GM12891 (cell line): ENCODE data around the gene NAXD.

Experiments used
- DNase-seq: peaks from one replicate; pipeline ENCODE4 v3.0.0; 2011; ENCODE audit warnings: low spot score; ENCODE audit not compliant: insufficient read length
- FAIRE-seq: peaks from 2 replicates; lab custom pipeline; 2011; peaks lifted over from hg19 to GRCh38; lab: Jason Lieb, UNC
- PAX5 ChIP-seq: IDR thresholded peaks from 2 replicates; pipeline ENCODE4 v1.6.1; 2011; ENCODE audit warnings: low read length, moderate library complexity, mild to moderate bottlenecking; ENCODE audit not compliant: insufficient read depth, severe bottlenecking
- POLR2A ChIP-seq: IDR thresholded peaks from 2 replicates; pipeline ENCODE4 v1.6.1; 2011; ENCODE audit warnings: low read depth, low read length, control low read depth
- POLR2AphosphoS5 ChIP-seq: IDR thresholded peaks from 2 replicates; pipeline ENCODE4 v1.6.1; 2011; ENCODE audit warnings: low read depth, low read length, control low read depth
- POU2F2 ChIP-seq: IDR thresholded peaks from 2 replicates; pipeline ENCODE4 v1.6.1; 2011; ENCODE audit warnings: low read depth, mild to moderate bottlenecking, control low read depth, low read length, moderate library complexity
- SPI1 ChIP-seq: IDR thresholded peaks from 2 replicates; pipeline ENCODE4 v1.6.1; 2011; ENCODE audit warnings: low read depth, low read length, control low read depth
- TAF1 ChIP-seq: IDR thresholded peaks from 2 replicates; pipeline ENCODE4 v1.6.1; 2011; ENCODE audit warnings: low read depth, low read length, control low read depth

NAXD gene

GRCh38 chr13:110636053-110636475 lies 20.7 kb downstream of the NAXD start:
- no peak for FAIRE-seq
- DNase-seq = no peak
- no peak for TF ChIP-seq POU2F2
- TF ChIP-seq POLR2AphosphoS5 = peak; percentile 50; the same call in 1 of the 2 replicates
- 0 out of 2 replicates have a peak, but pooled peaks have one; percentile 30 for TF ChIP-seq POLR2A
- TF ChIP-seq PAX5 = no peak

GRCh38 chr13:110636701-110637201 lies 21.4 kb downstream of the NAXD start:
- FAIRE-seq = no peak
- TF ChIP-seq POLR2A = 0 out of 2 replicates have a peak, but pooled peaks have one; percentile 22
- TF ChIP-seq SPI1 = no peak

GRCh38 chr13:110637275-110637674 lies 21.9 kb downstream of the NAXD start:
- no peak for TF ChIP-seq POLR2AphosphoS5
- no peak for TF ChIP-seq POU2F2
- TF ChIP-seq PAX5 = no peak
- TF ChIP-seq SPI1 = no peak
- FAIRE-seq = no peak
- DNase-seq = no peak

More at GRCh38 chr13:110636701-110637201, 21.4 kb downstream of the NAXD start:
- DNase-seq = no peak

- FAIRE-seq = no peak
- TF ChIP-seq POLR2AphosphoS5 = no peak
- no peak for TF ChIP-seq POLR2A
- TF ChIP-seq POU2F2 = no peak
- TF ChIP-seq PAX5 = no peak
- TF ChIP-seq TAF1 = no peak
Measured at GRCh38 chr13:110637747-110638146, 22.4 kb downstream of the NAXD start.

GRCh38 chr13:110638257-110638656 lies 22.9 kb downstream of the NAXD start:
- TF ChIP-seq POLR2A (no peak), SPI1 (no peak), PAX5 (no peak), TAF1 (no peak), POU2F2 (no peak), POLR2AphosphoS5 (no peak)
- FAIRE-seq = no peak

More at GRCh38 chr13:110637747-110638146, 22.4 kb downstream of the NAXD start:
- DNase-seq = no peak

GRCh38 chr13:110638814-110639806 lies 23.8 kb downstream of the NAXD start:
- FAIRE-seq (peak; percentile 45), DNase-seq (no peak)
- TF ChIP-seq POLR2A = 0 out of 2 replicates have a peak, but pooled peaks have one; percentile 58
- no peak for TF ChIP-seq TAF1
- no peak for TF ChIP-seq POU2F2
- peak; percentile 62; the same call in 1 of the 2 replicates for TF ChIP-seq POLR2AphosphoS5
- TF ChIP-seq PAX5 = no peak

More at GRCh38 chr13:110638257-110638656, 22.9 kb downstream of the NAXD start:
- no peak for DNase-seq

- no peak for FAIRE-seq
- TF ChIP-seq SPI1 = no peak
- TF ChIP-seq POU2F2 = no peak
- no peak for TF ChIP-seq POLR2A
- no peak for TF ChIP-seq PAX5
- no peak for TF ChIP-seq POLR2AphosphoS5
- TF ChIP-seq TAF1 = no peak
- no peak for DNase-seq
Measured at GRCh38 chr13:110639935-110640334, 24.6 kb downstream of the NAXD start.

GRCh38 chr13:110640591-110641029 lies 25.3 kb downstream of the NAXD start:
- FAIRE-seq = no peak
- no peak for TF ChIP-seq POU2F2
- TF ChIP-seq PAX5 = no peak
- TF ChIP-seq POLR2AphosphoS5 = peak; percentile 63
- peak; percentile 53; the same call in 1 of the 2 replicates for TF ChIP-seq POLR2A
- no peak for TF ChIP-seq SPI1
- TF ChIP-seq TAF1 = no peak
- DNase-seq = no peak

GRCh38 chr13:110641055-110642015 lies 26.0 kb downstream of the NAXD start:
- DNase-seq (no peak), FAIRE-seq (no peak)
- TF ChIP-seq POLR2AphosphoS5 (no peak), POLR2A (no peak; the same call in 1 of the 2 replicates), TAF1 (no peak), SPI1 (no peak), PAX5 (no peak), POU2F2 (no peak)
